Thyroid gland (tissue), 4 donors: ENCODE results near the gene NOP53. TPM values are rescaled to one million over a fixed set of nuclear protein-coding genes. Genes with fewer than 3 reads are reported as not detected.
"Not testable (repeated sequence)": the region's sequence is repeated elsewhere in the genome, so short reads cannot be mapped to it uniquely, and the experiment has no call there.

Source experiments
- DNase-seq, 2 donors: peaks; one replicate each; pipeline ENCODE4 v3.0.0-alpha.2; 2019
- H3K27ac ChIP-seq, 3 donors: fragments of 200-600 bp; sonication (generic); 1 replicate in 2 of 3; 2 replicates in 1 of 3; pipeline ENCODE4 v1.5.1; 2016 to 2019; ENCODE audit warnings: mild to moderate bottlenecking in 1 of 3, moderate library complexity in 1 of 3
- H3K27me3 ChIP-seq: fragments of 200-600 bp; sonication (generic); one replicate; pipeline ENCODE4 v1.5.1; 2019
- H3K36me3 ChIP-seq, 2 donors: fragments of 200-600 bp; sonication (generic); one replicate each; pipeline ENCODE4 v1.5.1; 2016 to 2019
- H3K4me1 ChIP-seq, 2 donors: fragments of 200-600 bp; sonication (generic); one replicate each; pipeline ENCODE4 v1.5.1; 2017 to 2019
- H3K4me3 ChIP-seq, 3 donors: fragments of 200-600 bp; sonication (generic); replicated peaks in 1 of 3; 1 replicate in 2 of 3; 2 replicates in 1 of 3; pipeline ENCODE4 v1.5.1; 2016; ENCODE audit warnings: mild to moderate bottlenecking in 1 of 3
- H3K9me3 ChIP-seq: fragments of 200-600 bp; sonication (generic); one replicate; pipeline ENCODE4 v1.5.1; 2017
- CTCF ChIP-seq, 6 experiments: fragments of 200-600 bp in 3 of 6; fragments of 450-650 bp in 3 of 6; sonication (generic) in 3 of 6; IDR thresholded peaks; one replicate each; pipeline ENCODE4 v1.5.1; 2016 to 2019; ENCODE audit warnings: antibody characterized with exemption in 6 of 6, mild to moderate bottlenecking in 2 of 6, inconsistent platforms in 1 of 6, moderate library complexity in 1 of 6
- POLR2A ChIP-seq, 2 donors: fragments of 450-650 bp; IDR thresholded peaks; one replicate each; pipeline ENCODE4 v1.6.1; 2017; ENCODE audit warnings: antibody characterized with exemption in 2 of 2, mild to moderate bottlenecking in 2 of 2, moderate library complexity in 1 of 2
- WGBS, 2 donors: methylation state at CpG; one replicate each; pipeline ENCODE4 v1.1.5; 2017; 5-methylcytosine and 5-hydroxymethylcytosine counted together
- intact Hi-C: fragments of 100-400 bp; cut with DNase I; formaldehyde crosslinking; loops from one replicate; pipeline ENCODE4 v1.15.1; 2023
- total RNA-seq, 4 donors: library from RNA; depleted of rRNA; stranded (reverse); fragments of >200 nt; gene quantifications; one replicate each; pipeline ENCODE4 v1.2.3, GENCODE V29; 2016

NOP53 gene
- total RNA-seq, 4 donors from 2014 or later: 278 to 531 (median 461) TPM

DNA sequence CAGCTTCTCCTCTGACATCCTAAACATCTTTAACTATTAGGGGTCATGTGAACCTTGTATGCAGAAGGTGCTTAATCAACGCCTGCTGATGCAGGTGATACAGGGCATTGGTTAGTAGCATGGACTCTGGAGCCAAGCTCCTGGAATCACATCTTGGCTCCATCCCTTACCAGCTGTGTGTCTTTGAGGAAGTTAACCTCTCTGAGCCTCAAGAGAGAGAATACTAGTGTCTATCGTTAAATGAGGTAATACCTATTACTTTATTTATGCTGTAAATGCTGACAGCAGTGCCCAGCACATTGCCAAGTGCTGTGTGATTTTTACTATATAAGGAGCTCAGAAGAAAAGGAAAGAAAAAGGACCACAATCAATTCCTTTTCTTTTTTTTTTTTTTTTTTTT is 22.0 kb downstream of the NOP53 start:
- intact Hi-C loops: no loop called here
- no peak overlapping the region for H3K4me3 ChIP-seq

GRCh38 chr19:47768604-47769003 is 23.3 kb downstream of the NOP53 start:
- Histone ChIP-seq H3K9me3 (no peaks in the 10 kb centered on the region), H3K27ac (no peak overlapping the region), H3K4me1 (no peaks in the 10 kb centered on the region), H3K36me3 (no peaks in the 10 kb centered on the region), H3K4me3 (no peak overlapping the region), H3K27me3 (no peaks in the 10 kb centered on the region)
- TF ChIP-seq POLR2A (IDR thresholded peaks at IDR 0.05) (no peak), CTCF (IDR thresholded peaks at IDR 0.05) (no peak)
- WGBS, 2 donors: 75 to 82% methylated on average over 2 of the region's 2 CpGs
- intact Hi-C loops: no loop called here
- DNase-seq: no peak

More for the DNA sequence above, 22.0 kb downstream of the NOP53 start:
- no peak for TF ChIP-seq POLR2A (IDR thresholded peaks at IDR 0.05)
- no peak for TF ChIP-seq CTCF (IDR thresholded peaks at IDR 0.05)
- Histone ChIP-seq H3K9me3 (no peaks in the 10 kb centered on the region), H3K4me1 (no peaks in the 10 kb centered on the region), H3K27ac (no peak overlapping the region), H3K27me3 (no peaks in the 10 kb centered on the region), H3K36me3 (no peaks in the 10 kb centered on the region)
- 90 to 94% methylated on average over 2 of the region's 2 CpGs for WGBS, 2 donors
- DNase-seq: no peak

DNA sequence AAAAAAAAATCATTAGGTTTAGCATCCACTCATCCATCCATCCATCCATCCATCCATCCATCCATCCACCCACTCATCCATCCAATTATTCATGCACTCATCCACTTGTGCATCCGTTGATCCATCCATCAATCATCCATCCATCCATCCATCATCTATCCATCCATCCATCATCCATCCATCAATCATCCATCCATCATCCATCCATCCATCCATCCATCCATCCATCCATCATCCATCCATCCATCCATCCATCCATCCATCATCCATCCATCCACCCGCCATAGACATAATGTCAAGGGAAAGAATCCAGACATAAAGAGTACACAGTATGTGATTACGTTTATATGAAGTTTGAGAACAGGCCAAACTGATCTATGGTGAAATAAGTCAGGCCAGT is 24.2 kb downstream of the NOP53 start:
- intact Hi-C loops: no loop called here
- Histone ChIP-seq H3K9me3 (no peaks in the 10 kb centered on the region), H3K36me3 (no peaks in the 10 kb centered on the region), H3K27ac (no peak overlapping the region), H3K27me3 (no peaks in the 10 kb centered on the region), H3K4me3 (no peak overlapping the region), H3K4me1 (no peaks in the 10 kb centered on the region)
- 77 to 78% methylated on average over 3 of the region's 3 CpGs for WGBS, 2 donors
- TF ChIP-seq POLR2A (IDR thresholded peaks at IDR 0.05): no peak
- TF ChIP-seq CTCF (IDR thresholded peaks at IDR 0.05): no peak
- DNase-seq: no peak

DNA sequence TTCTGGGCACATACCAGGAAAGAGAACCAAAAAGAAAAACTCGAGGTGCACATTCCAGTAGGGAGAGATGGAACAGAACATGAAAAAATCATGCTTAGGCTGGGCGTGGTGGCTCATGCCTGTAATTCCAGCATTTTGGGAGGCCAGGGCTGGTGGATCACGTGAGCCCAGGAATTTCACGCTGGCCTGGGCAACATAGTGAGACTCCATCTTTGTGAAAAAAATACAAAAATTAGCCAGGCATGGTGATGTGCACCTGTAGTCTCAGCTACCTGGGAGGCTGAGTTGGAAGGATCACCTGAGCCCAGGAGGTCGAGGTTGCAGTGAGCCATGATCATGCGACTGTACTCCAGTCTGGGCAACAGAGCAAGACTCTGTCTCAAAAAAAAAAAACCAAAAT is 25.9 kb downstream of the NOP53 start:
- H3K9me3 ChIP-seq, H3K36me3 ChIP-seq, DNase-seq, intact Hi-C loops, H3K4me1 ChIP-seq, H3K4me3 ChIP-seq, H3K27ac ChIP-seq, H3K27me3 ChIP-seq: not testable (repeated sequence)
- WGBS, 2 donors: 85 to 90% methylated on average over 6 of the region's 6 CpGs

- Histone ChIP-seq H3K4me1 (peaks cover 13 to 28% of the 10 kb centered on the region in 2 donors), H3K27ac (peak overlapping the region in 1 of 3 donors; percentile 19), H3K9me3 (no peaks in the 10 kb centered on the region), H3K4me3 (no peak overlapping the region), H3K27me3 (no peaks in the 10 kb centered on the region), H3K36me3 (peaks cover 0 to 5% of the 10 kb centered on the region in 2 donors)
- intact Hi-C loops: no loop called here
- WGBS, 2 donors: 57 to 67% methylated on average over 4 of the region's 4 CpGs
- no peak for TF ChIP-seq CTCF (IDR thresholded peaks at IDR 0.05)
- no peak for TF ChIP-seq POLR2A (IDR thresholded peaks at IDR 0.05)
- no peak for DNase-seq
Measured at GRCh38 chr19:47776568-47776967, 31.2 kb downstream of the NOP53 start.

- H3K27me3 ChIP-seq, intact Hi-C loops, DNase-seq, H3K36me3 ChIP-seq, H3K9me3 ChIP-seq: not testable (repeated sequence)
- Histone ChIP-seq H3K4me3 (peak overlapping the region in 2 of 3 donors; percentile 43 to 95), H3K4me1 (peaks cover 13 to 29% of the 10 kb centered on the region in 2 donors), H3K27ac (peak overlapping the region; percentile 94 to 99 (median 95))
- WGBS, 2 donors: 80 to 85% methylated on average over 19 to 23 of the region's 23 CpGs
Measured at GRCh38 chr19:47777245-47778048, 32.1 kb downstream of the NOP53 start.
